ENCODE data around the gene SHISA6. TPM values are rescaled to one million over a fixed set of nuclear protein-coding genes. Genes with fewer than 3 reads are reported as not detected.

Gene SHISA6
- total RNA-seq, 2 donors from 2014 or later: 6.7 to 14.4 TPM

GRCh38 chr17:11545696-11546095 lies 304.7 kb downstream of the SHISA6 start:
- H3K27ac ChIP-seq (ENCODE audit: low read depth, low read length): no peak overlapping the region
- no peaks in the 10 kb centered on the region for H3K27me3 ChIP-seq (ENCODE audit: control insufficient read depth, insufficient read depth, low read length, poor library complexity, severe bottlenecking)
- TF ChIP-seq CTCF (conservative IDR thresholded peaks at IDR 0.05): no peak
- Mint-ChIP-seq H3K36me3 (ENCODE audit: low read depth) (no peaks in the 10 kb centered on the region), H3K4me1 (no peaks in the 10 kb centered on the region), H3K27me3 (ENCODE audit: insufficient read depth) (no peaks in the 10 kb centered on the region), H3K27ac (no peak overlapping the region), H3K4me3 (no peak overlapping the region), H3K9me3 (peaks cover 15% of the 10 kb centered on the region)
- no peak overlapping the region for H3K4me3 ChIP-seq (ENCODE audit: low read length)
- H3K4me1 ChIP-seq (ENCODE audit: control insufficient read depth, insufficient read depth, low read length): no peaks in the 10 kb centered on the region
- WGBS, 2 experiments (ENCODE audit: insufficient coverage in 1 of 2, insufficient read length in 1 of 2): 86 to 100% methylated on average over 3 of the region's 3 CpGs
- H3K36me3 ChIP-seq (ENCODE audit: control insufficient read depth, insufficient read depth, low read length): no peaks in the 10 kb centered on the region
- peaks cover 4% of the 10 kb centered on the region for H3K9me3 ChIP-seq (ENCODE audit: control insufficient read depth, low read length)
- no peak overlapping the region for H3K9ac ChIP-seq (ENCODE audit: extremely low read depth, low read length, poor library complexity, severe bottlenecking)
- peak; percentile 25 for DNase-seq

GRCh38 chr17:11547853-11548252 lies 306.8 kb downstream of the SHISA6 start:
- peak; percentile 14 for DNase-seq
- Histone ChIP-seq H3K9ac (ENCODE audit: extremely low read depth, low read length, poor library complexity, severe bottlenecking) (no peak overlapping the region), H3K4me1 (ENCODE audit: control insufficient read depth, insufficient read depth, low read length) (no peaks in the 10 kb centered on the region), H3K36me3 (ENCODE audit: control insufficient read depth, insufficient read depth, low read length) (no peaks in the 10 kb centered on the region), H3K9me3 (ENCODE audit: control insufficient read depth, low read length) (peaks cover under 1% of the 10 kb centered on the region), H3K27ac (ENCODE audit: low read depth, low read length) (no peak overlapping the region), H3K27me3 (ENCODE audit: control insufficient read depth, insufficient read depth, low read length, poor library complexity, severe bottlenecking) (no peaks in the 10 kb centered on the region), H3K4me3 (ENCODE audit: low read length) (no peak overlapping the region)
- no peak for TF ChIP-seq CTCF (conservative IDR thresholded peaks at IDR 0.05)
- 94 to 95% methylated on average over 4 of the region's 4 CpGs for WGBS, 2 experiments (ENCODE audit: insufficient coverage in 1 of 2, insufficient read length in 1 of 2)
- no peaks in the 10 kb centered on the region for H3K36me3 Mint-ChIP-seq (ENCODE audit: low read depth)
- no peak overlapping the region for H3K4me3 Mint-ChIP-seq
- H3K27ac Mint-ChIP-seq: no peak overlapping the region
- no peaks in the 10 kb centered on the region for H3K27me3 Mint-ChIP-seq (ENCODE audit: insufficient read depth)
- no peaks in the 10 kb centered on the region for H3K9me3 Mint-ChIP-seq
- H3K4me1 Mint-ChIP-seq: peaks cover 7% of the 10 kb centered on the region

GRCh38 chr17:11548398-11548797 lies 307.4 kb downstream of the SHISA6 start:
- no peak for DNase-seq
- Histone ChIP-seq H3K27me3 (ENCODE audit: control insufficient read depth, insufficient read depth, low read length, poor library complexity, severe bottlenecking) (no peaks in the 10 kb centered on the region), H3K9ac (ENCODE audit: extremely low read depth, low read length, poor library complexity, severe bottlenecking) (no peak overlapping the region), H3K4me3 (ENCODE audit: low read length) (no peak overlapping the region), H3K36me3 (ENCODE audit: control insufficient read depth, insufficient read depth, low read length) (no peaks in the 10 kb centered on the region), H3K9me3 (ENCODE audit: control insufficient read depth, low read length) (no peaks in the 10 kb centered on the region), H3K4me1 (ENCODE audit: control insufficient read depth, insufficient read depth, low read length) (no peaks in the 10 kb centered on the region), H3K27ac (ENCODE audit: low read depth, low read length) (no peak overlapping the region)
- Mint-ChIP-seq H3K9me3 (no peaks in the 10 kb centered on the region), H3K27me3 (ENCODE audit: insufficient read depth) (no peaks in the 10 kb centered on the region), H3K27ac (no peak overlapping the region), H3K36me3 (ENCODE audit: low read depth) (no peaks in the 10 kb centered on the region), H3K4me3 (no peak overlapping the region), H3K4me1 (peaks cover 7% of the 10 kb centered on the region)
- TF ChIP-seq CTCF (conservative IDR thresholded peaks at IDR 0.05): no peak
- WGBS, 2 experiments (ENCODE audit: insufficient coverage in 1 of 2, insufficient read length in 1 of 2): no CpG with 5 or more reads among the region's 2 CpGs

Data from endodermal cell (in vitro differentiated cells).